ENCODE results near the gene AFMID. TPM values are rescaled to one million over a fixed set of nuclear protein-coding genes. Genes with fewer than 3 reads are reported as not detected.
"Not testable (repeated sequence)": the region's sequence is repeated elsewhere in the genome, so short reads cannot be mapped to it uniquely, and the experiment has no call there.

Gene AFMID
- total RNA-seq, 1 donor from 2014 or later = 25.5 TPM

- DNase-seq (ENCODE audit: low spot score) = no peak
- Mint-ChIP-seq H3K27ac (ENCODE audit: unreplicated experiment) (no peak overlapping the region), H3K9me3 (ENCODE audit: low read depth) (no peaks in the 10 kb centered on the region), H3K4me3 (ENCODE audit: unreplicated experiment) (no peak overlapping the region), H3K36me3 (ENCODE audit: low read depth) (peaks cover 3% of the 10 kb centered on the region), H3K27me3 (ENCODE audit: low read depth) (no peaks in the 10 kb centered on the region), H3K4me1 (ENCODE audit: low read depth) (peaks cover 21% of the 10 kb centered on the region)
- TF ChIP-seq CTCF (IDR thresholded peaks at IDR 0.05) = no peak
Measured at GRCh38 chr17:78170692-78171590, 16.2 kb upstream of the AFMID start.

GRCh38 chr17:78171591-78172248 is 15.4 kb upstream of the AFMID start:
- H3K27me3 Mint-ChIP-seq (ENCODE audit: low read depth); H3K9me3 Mint-ChIP-seq (ENCODE audit: low read depth); H3K4me3 Mint-ChIP-seq (ENCODE audit: unreplicated experiment); H3K27ac Mint-ChIP-seq (ENCODE audit: unreplicated experiment); H3K36me3 Mint-ChIP-seq (ENCODE audit: low read depth); DNase-seq (ENCODE audit: low spot score): not testable (repeated sequence)
- H3K4me1 Mint-ChIP-seq (ENCODE audit: low read depth) = peaks cover 21% of the 10 kb centered on the region

GRCh38 chr17:78172249-78173051 is 14.7 kb upstream of the AFMID start:
- Mint-ChIP-seq H3K9me3 (ENCODE audit: low read depth) (no peaks in the 10 kb centered on the region), H3K27me3 (ENCODE audit: low read depth) (no peaks in the 10 kb centered on the region), H3K27ac (ENCODE audit: unreplicated experiment) (peak overlapping the region; percentile 51), H3K36me3 (ENCODE audit: low read depth) (peaks cover 3% of the 10 kb centered on the region), H3K4me3 (ENCODE audit: unreplicated experiment) (no peak overlapping the region), H3K4me1 (ENCODE audit: low read depth) (peaks cover 21% of the 10 kb centered on the region)
- TF ChIP-seq CTCF (IDR thresholded peaks at IDR 0.05) = no peak
- DNase-seq (ENCODE audit: low spot score) = no peak

- TF ChIP-seq CTCF (IDR thresholded peaks at IDR 0.05) = no peak
- H3K36me3 Mint-ChIP-seq (ENCODE audit: low read depth) = peaks cover 3% of the 10 kb centered on the region
- no peak for DNase-seq (ENCODE audit: low spot score)
- H3K27ac Mint-ChIP-seq (ENCODE audit: unreplicated experiment) = no peak overlapping the region
- H3K9me3 Mint-ChIP-seq (ENCODE audit: low read depth) = no peaks in the 10 kb centered on the region
- H3K4me3 Mint-ChIP-seq (ENCODE audit: unreplicated experiment) = no peak overlapping the region
- peaks cover 21% of the 10 kb centered on the region for H3K4me1 Mint-ChIP-seq (ENCODE audit: low read depth)
- H3K27me3 Mint-ChIP-seq (ENCODE audit: low read depth) = no peaks in the 10 kb centered on the region
Measured at GRCh38 chr17:78173097-78173715, 14.0 kb upstream of the AFMID start.

- Mint-ChIP-seq H3K27ac (ENCODE audit: unreplicated experiment) (peak overlapping the region; percentile 49), H3K9me3 (ENCODE audit: low read depth) (no peaks in the 10 kb centered on the region), H3K36me3 (ENCODE audit: low read depth) (peaks cover 3% of the 10 kb centered on the region), H3K4me3 (ENCODE audit: unreplicated experiment) (no peak overlapping the region), H3K4me1 (ENCODE audit: low read depth) (peaks cover 25% of the 10 kb centered on the region), H3K27me3 (ENCODE audit: low read depth) (no peaks in the 10 kb centered on the region)
- DNase-seq (ENCODE audit: low spot score) = no peak
- no peak for TF ChIP-seq CTCF (IDR thresholded peaks at IDR 0.05)
Measured at GRCh38 chr17:78174346-78174869, 12.8 kb upstream of the AFMID start.
